SK-N-SH treated with all-trans-retinoic acid at 6 μM for 48 hours (cell line): ENCODE results near the gene SLX4IP.

Experiments used
- CREB5 ChIP-seq: fragments of 250-450 bp; sonication (Bioruptor Pico); IDR thresholded peaks from 2 replicates; pipeline ENCODE4 v1.5.1; 2020; ENCODE audit warnings: low read depth, mild to moderate bottlenecking, moderate library complexity
- POU6F1 ChIP-seq: fragments of 250-450 bp; sonication (Bioruptor Pico); IDR thresholded peaks from 2 replicates; pipeline ENCODE4 v1.8.0; 2021; ENCODE audit warnings: low read depth, mild to moderate bottlenecking, moderate library complexity, borderline replicate concordance
- RARB ChIP-seq: fragments of 250-450 bp; sonication (Bioruptor Pico); IDR thresholded peaks from 2 replicates; pipeline ENCODE4 v1.8.0; 2021; ENCODE audit warnings: mild to moderate bottlenecking, moderate library complexity
- SNAI2 ChIP-seq: fragments of 250-450 bp; sonication (Bioruptor Pico); IDR thresholded peaks from 2 replicates; pipeline ENCODE4 v1.5.0; 2020; ENCODE audit warnings: mild to moderate bottlenecking, moderate library complexity
- ZC3H10 ChIP-seq: fragments of 250-450 bp; sonication (Bioruptor Pico); IDR thresholded peaks from 2 replicates; pipeline ENCODE4 v1.5.1; 2021; ENCODE audit warnings: mild to moderate bottlenecking, moderate library complexity
- ZFP3 ChIP-seq: fragments of 250-450 bp; sonication (Bioruptor Pico); IDR thresholded peaks from 2 replicates; pipeline ENCODE4 v1.5.0; 2020; ENCODE audit warnings: mild to moderate bottlenecking, moderate library complexity

GRCh38 chr20:10423735-10424134 lies 11.4 kb upstream of the SLX4IP start:
- no peak for TF ChIP-seq POU6F1 (CRISPR knock-in tag)
- TF ChIP-seq RARB (CRISPR knock-in tag) = no peak
- no peak for TF ChIP-seq ZC3H10 (CRISPR knock-in tag)
- no peak for TF ChIP-seq ZFP3
- TF ChIP-seq CREB5 = no peak
- no peak for TF ChIP-seq SNAI2 (CRISPR knock-in tag)
